HG03460 (cell line): Measurements from ENCODE around the gene ASAP2.

Source experiments
- ATAC-seq: cut with Tn5 transposase; IDR thresholded peaks from one replicate; pipeline ENCODE4 v1.9.1; 2021; ENCODE audit not compliant: unreplicated experiment

The ASAP2 gene

DNA sequence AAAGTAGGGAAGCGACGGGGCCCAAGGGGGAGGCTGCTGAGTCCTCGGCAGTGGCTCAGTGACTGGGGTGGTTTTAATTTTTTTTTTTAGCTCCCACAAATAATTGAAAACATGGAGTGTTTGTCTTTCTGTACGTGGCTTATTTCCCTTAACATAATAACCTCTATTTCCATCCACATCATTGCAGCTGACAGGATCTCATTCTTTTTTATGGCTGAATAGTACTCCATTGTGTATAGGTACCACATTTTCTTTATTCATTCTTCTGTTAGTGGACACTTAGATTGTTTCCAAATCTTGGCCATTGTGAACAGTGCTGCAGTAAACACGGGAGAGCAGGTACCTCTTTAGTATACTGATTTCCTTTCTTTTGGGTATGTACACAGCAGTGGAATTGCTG is 65.1 kb downstream of the ASAP2 start:
- ATAC-seq: no peak

DNA sequence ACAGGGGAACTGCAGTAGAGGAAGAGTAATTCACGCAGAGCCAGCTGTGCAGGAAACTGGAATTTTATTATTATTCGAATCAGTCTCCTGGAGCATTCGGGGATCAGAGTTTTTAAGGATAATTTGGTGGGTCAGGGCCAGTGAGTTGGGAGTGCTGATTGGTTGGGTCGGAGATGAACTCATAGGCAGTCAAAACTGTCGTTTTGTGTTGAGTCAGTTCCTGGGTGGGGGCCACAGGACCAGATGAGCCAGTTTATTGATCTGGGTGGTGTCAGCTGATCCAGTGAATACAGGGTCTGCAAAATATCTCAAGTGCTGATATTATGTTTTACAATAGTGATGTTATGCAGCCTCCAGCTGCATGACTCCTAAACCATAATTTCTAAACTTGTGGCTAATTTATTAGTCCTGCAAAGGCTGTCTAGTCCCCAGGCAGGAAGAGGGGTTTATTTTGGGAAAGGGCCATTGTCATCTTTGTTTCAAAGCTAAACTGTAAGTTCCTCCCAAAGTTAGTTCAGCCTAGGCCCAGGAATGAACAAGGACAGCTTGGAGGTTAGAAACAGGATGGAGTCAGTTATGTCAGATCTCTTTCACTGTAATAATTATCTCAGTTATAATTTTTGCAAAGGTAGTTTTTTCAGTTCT is 67.0 kb downstream of the ASAP2 start:
- no peak for ATAC-seq

DNA sequence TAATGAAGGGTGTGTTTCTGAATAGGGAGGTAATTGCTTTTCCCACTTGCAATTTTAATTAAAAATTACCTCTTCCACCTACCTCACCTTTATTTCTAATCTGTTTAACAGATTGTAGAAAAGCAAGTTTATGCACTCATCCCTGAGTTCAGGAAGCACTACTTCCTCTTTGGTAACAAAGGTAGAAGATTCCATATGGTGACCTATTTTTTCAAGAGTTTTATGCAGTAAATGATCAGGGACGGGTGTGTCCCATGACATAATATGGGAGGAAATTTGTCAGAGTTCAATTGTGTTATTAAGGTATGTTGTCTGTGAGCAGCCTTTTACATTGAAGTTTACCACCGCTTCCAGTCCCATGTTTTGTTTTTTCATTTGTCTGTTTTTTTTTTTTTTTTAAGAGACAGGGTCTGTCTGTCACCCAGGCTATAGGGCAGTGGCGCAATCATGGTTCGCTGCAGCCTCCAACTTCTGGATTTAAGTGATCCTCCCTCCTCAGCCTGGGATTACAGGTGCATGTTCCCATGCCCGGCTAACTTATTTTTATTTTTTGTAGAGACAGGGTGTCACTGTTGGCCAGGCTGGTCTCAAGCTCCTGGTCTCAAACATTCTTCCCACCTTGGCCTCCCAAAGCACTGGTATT is 68.2 kb downstream of the ASAP2 start:
- no peak for ATAC-seq

DNA sequence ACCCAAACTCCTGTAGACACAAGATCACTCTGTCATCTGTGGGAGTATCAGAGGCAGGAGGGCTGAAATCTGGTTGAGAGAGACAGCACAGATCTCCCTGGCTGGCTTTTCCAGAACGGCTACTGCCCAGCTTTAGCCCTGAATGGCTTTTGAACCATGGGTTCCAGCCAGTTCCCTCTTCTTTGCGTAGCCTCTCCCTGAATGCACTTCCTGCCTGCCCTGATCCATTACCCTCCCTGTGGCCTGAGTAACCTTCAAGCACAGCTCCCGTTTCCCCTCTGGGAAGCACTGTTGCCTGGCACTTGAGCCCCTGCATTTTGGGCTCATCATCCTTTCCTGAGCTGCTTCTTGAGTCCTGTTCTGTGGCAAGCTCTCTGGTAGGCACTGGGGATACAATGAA is 68.8 kb downstream of the ASAP2 start:
- no peak for ATAC-seq

DNA sequence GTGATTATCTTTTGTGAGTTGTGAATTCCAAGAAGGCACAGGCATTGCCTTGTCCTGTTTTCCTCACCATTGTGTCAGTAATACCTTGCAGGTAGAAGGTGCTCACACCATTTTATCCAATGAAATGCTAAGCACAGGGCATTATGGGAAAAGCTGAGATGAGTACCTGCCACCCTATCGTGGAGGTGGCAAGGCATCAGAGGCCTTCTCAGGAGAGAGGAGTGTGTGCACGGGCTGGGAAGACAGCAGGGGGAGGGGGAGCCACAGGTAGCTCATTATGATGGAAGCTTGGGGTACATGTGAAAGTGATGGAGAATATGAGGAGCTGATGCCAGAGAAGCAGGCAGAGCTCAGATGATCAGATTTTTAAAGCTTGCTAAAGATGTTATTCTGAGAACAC is 69.5 kb downstream of the ASAP2 start:
- ATAC-seq: no peak

DNA sequence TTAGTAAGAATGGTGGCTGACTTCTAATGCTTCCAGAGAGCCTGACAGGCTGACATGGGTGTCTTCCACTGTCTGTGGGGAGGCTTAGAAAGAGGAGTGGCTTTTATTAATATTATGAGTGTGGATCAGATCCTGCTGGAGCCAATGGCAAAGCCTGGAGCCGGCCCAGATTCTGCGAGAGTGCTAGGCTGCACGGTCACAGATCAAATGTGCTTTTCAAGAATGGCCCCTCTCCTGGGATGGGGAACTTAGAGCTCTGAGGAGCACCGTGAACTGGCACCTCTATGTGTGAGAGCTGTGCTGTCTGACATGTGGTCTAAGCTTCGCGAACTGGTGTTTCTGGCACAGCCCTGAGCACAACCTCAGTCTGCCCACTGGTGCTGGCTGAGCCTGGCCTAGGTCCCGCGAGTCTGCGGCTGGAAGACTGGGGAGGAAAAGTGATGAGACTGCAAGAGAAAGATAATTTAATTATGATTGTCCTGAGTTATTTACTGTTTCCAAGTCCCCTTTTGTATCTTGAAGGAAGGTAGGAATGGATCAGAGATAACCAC is 70.4 kb downstream of the ASAP2 start:
- no peak for ATAC-seq

DNA sequence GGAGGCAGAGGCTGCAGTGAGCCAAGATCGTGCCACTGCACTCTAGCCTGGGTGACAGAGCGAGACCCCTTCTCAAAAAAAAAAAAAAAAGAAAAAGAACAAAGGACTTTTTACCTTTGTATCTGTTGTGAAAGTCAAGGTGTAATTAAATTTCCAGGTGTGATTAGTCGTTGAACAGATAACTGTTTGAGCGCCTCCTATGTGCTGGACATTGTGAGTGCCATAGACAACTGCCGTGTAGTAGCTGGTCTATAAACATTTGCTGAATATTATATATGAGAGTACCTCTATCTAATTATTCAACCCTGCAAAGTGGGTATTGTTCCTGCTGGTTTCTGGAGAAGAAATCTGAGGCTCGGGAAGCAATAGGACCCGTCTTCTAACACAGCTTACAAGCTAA is 71.8 kb downstream of the ASAP2 start:
- ATAC-seq: no peak

DNA sequence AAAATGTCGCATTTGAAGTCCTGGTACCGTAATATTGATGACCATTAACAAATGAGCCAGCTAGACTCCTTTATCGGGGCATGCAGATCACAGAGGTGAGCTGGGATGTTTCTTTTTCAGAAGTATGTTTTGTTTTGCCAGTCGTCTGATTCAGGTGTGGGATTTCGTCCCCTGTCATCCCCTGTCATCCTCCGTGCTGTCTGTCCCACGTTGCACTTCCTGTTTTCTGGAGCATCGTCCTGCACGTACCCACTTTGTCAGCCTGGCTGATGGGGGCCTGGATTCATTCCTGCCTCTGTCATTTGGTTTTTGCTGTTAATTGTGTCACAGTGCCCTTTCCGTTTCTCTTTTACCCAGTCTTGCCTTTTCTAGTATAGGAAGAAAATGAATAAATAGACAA is 72.8 kb downstream of the ASAP2 start:
- no peak for ATAC-seq

DNA sequence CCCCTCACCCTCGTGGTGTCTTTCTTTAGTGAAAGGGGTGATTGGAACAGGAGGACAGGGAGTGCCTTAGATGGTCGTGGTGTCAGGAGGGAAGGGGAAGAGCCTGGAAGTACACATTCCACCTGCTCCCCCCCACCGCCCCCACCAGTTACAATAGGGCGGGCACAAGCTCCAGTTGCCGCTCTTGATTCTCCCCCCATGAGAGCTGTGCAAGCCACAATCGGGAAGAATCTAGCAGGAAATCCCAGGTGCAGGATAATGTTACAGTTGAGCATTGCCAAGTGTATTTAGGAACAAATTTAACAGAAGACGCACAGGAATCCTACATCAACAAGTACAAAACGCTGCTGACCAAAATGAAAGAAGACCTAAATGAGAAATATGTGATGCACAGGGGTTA is 73.6 kb downstream of the ASAP2 start:
- ATAC-seq: no peak

DNA sequence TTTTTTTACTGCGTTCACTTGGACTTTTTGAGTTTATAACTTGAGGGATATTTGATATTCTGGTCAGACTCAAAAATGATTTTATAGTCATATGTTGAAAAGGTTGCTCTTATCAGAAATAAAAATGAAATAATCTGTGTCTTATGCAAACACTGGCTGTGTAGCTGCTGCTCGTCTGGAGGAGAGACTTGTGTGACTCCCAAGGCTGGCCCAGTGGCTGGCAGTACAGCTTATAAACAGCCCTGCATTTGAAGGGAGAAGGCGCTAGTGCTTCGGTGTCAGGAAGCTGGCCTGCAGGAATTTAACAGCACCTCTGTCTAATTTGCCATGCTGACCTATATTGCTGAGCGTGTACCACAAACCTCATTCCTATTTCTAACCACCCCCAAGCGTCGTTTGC is 74.5 kb downstream of the ASAP2 start:
- ATAC-seq: no peak

DNA sequence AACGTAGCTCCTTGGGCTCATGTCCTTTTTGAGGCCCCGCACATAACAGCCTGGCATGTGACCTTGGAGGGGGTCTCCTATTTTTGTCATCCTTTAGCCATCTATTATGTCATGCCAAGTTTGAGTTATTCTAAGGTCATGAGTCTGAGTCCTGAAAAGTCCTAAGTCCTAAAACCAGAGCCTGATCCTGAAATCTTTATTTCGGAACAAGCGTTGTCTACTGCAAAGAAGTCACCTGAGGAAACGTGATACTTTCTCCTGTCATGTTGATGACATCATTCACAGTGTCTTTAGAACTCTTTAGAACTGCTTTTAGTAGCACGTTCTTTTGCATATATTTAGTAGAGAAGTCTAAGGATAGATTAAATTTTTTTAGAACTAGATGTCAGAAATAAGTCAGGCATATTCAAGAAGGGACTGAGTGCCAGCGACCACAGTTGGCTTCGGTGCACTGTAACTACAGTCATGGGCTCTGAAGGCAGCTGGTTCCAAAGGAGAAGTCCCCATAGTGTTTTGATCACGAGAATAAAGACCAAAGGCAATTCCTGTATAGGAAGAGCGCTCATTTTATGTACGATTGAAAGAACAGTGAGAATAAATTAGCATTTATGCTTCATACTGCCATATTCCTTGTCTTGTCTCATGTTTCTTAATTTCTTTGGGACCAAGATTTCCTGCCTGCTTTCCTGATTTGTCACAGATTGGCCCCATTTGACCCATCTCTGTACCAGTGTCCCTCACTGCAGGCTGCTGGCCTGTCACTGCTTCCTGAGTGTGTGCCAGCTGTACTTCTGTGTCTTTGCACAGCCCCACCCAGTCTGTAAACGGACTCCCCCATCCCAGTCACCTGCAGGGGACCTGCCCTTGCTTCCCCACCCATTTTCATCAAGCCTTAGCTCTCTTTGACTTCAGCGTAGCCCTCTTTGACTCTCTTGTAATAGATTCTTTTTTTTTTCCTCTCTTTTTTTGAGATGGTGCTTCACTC is 75.8 kb downstream of the ASAP2 start:
- ATAC-seq: no peak

DNA sequence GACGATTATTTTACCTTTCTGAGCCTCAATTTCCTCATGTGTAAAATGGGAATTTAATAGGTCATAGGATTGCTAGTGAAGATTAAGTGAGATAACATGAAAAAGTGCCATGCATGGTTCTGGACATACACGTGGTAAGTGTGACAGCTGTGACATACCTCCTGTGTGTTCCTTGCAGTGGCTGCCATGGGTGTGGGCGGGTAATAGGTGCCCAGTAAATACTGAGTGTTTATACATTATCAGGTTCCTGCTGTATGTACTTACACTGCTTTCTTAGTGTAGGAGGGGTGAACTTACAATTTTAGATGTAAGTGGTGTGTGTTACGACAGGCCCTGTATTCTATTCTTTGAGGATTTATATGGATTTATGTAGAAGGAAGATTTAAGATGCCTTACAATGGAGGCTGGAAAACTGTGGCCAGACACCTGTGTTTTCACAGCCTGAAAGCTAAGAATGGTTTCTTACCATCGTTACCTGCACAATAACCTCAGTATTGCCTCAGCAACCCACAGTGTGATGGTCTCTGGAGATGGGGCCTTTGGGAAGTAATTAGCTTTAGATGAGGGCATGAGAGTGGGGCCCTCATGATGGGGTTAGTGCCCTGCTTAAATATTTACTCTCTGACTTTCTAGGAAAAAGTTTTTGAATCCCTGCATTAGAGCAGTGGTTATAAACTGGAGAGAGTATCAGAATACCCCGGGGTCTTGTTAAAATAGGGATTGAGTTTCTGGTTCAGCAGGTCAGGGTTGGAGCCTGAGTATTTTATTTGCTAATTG is 78.1 kb downstream of the ASAP2 start:
- ATAC-seq: no peak

DNA sequence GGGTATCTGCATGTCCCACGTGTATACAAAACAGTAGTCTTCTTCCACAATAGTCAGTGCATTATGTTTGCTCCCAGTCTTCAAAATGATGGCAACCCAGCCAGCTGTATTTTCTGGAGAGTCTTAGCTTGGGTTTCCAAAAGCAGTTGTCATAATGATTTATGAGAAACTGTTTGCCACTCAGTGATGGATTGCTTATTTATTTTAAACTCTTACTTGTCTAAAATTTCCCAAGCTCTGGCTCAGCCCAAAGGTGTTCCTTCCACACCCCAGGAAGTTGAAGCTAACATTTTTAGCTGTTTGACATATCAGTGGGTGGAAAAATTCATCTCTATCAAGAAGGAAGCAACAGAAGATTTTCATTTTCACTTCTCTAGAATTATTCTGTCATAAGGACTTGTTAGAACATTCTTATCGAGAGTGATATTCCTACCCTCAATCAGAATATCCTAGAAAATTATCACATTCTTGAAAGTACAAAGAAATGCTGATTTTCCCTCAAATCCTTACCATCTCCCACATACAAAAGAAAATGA is 78.8 kb downstream of the ASAP2 start:
- no peak for ATAC-seq

DNA sequence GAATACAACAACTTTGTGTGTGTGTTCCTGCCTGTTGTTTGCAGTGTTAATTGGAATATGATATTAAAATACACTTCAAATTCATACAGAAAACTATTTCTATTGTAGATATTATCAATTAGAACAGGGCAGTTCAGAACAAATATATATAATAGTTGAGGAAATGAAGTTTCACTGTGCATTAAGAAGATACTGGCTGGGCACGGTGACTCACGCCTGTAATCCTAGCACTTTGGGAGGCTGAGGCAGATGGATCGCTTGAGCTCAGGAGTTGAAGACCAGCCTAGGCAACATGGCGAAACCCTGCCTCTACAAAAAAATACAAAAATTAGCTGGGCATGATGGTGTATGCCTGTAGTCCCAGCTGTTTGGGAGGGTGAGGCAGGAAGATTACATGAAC is 79.3 kb downstream of the ASAP2 start:
- ATAC-seq: no peak

DNA sequence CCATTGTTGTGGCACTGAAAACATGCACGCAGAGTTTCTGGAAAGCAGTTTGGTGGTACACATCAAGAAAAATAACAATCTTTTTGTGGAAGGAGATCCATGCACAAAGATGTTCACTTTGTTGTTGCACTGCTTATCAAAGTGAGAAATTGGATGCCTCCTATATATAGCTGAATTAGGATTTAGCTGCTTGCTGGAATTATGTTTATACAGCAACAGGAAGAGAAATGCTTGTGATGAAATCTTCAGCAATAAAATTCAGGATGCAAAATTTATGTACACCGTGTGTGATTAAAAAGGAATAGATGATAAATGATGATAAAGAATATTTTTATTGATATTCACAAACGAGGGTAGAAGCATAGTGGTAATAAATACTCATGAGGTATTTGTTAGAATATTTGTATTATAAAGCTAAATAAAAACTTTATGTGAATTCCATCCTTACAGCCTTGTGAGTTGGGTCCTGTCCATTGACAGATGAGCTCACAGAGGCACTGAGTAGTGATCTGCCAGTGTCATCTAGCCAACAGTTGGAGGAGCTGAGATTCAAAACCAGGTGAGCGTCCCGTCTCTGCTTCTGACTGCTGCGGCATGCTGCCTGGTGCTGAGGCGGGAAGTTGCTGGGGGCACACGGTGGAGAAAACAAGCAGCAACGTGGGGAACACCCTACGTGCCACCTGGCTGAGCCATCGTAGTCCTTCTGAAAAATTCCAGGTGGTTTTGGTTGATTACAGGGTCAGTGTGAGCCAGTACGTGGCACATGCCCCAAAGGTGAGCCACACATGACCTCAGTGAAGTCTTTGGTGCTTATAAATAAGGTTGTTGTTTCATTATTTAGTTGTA is 80.2 kb downstream of the ASAP2 start:
- no peak for ATAC-seq

DNA sequence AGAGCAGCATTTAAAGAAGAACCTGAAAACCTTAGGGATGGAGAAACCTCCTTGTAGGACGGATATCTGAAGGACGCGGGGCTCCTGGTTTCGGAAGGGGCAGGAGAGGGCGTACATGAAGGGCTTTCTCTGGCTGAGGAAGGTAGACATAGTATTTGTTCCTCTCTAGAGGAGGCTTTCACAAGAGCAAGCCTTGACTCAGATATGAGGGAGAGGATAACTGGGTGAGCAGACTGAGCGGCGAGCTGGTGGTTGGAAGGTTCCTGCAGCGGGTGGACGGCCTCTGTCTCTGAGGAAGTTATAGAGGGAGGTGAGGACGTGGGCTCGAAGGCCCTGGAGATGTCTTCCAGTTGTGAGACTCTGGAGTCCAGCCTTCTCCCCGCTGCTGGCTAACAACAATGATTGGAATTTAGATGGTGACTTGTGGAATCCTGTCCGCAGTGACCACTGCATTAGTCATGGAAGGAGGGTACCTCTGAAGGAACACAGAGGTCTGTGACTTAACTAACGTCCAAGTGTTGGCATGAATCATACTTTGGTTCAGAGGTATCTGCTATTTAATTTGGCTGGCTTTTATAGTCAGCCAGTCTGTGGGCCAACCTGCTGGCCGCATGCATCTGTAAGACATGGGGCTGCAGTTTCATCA is 80.9 kb downstream of the ASAP2 start:
- no peak for ATAC-seq

DNA sequence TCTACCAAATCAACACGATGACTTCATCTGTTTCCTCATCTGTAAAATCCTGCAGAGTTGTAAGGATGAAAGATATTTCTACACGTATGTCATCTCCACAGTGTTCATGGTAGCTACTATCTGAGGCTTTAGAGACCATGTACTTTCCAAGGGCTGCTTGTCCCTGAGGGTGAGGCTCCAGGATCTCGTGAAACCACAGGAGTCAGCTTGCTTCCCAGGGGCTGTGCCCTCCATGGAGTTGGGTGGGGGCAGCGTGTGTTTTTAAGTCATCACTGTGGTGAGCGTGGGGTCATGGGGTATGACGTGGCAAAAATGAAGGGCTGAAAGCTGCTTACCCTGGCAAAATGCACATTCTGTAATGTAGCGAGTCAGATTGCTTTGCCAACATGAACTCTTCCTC is 81.6 kb downstream of the ASAP2 start:
- no peak for ATAC-seq

DNA sequence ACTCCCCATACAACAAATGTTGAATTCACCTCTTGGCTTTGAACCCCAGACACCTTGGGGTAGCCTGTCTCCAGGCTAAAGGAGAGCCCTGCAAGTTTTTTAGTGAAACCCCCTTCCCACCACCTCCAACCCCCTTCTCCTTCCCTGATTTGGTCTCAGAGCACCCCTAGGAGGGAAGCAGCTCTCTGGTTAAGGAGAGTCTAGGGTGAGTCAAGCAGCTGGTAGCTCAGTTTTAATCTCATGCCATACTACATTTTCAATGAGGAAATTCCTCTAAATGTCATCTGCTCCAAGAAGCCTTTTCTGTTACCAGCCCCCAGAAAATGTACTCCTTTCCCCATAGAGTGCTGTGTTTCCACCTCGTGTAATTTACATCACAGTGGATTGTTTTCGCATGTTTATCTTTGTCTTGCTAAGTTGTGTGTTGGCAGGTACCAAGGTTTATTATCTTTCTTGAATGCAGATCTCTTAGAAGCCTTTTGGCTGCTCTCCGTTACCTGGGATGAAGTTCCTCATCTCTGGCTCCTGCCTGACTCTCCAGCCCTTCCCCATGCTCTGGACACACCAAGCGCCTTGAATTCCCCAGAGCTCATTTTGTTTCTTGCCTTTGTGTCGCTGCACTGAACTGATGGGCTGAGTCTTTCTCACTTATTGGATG is 82.2 kb downstream of the ASAP2 start:
- no peak for ATAC-seq

DNA sequence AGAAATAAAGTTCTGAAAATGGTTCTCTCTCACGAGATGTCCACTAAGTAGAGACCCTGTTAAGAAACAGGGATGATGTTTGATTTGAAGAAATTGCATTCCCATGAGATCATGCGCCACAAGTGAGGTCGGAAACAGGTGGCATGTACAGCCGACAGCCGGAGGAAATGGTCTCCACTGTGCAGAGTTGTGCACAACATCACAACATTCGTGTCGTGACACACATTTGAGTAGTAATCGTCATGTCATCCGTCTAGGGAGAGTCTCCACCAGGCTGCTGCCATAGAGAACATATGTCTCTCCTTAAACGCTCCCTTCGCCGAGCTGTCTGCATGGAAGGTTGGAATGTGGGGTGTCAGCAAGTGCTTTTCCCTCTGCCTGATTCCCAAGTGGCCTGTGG is 84.7 kb downstream of the ASAP2 start:
- no peak for ATAC-seq
